ENCODE data around the gene EDDM13.

GRCh38 chr19:56304243-56304642, 31.7 kb downstream of the EDDM13 start:
- TF ChIP-seq EP300 (IDR thresholded peaks at IDR 0.05) (no peak), CTCF (IDR thresholded peaks at IDR 0.05) (no peak), POLR2A (IDR thresholded peaks at IDR 0.05) (no peak)
